GM12878 (cell line): ENCODE results near the gene NEK8. TPM values are rescaled to one million over a fixed set of nuclear protein-coding genes. Genes with fewer than 3 reads are reported as not detected.
A peak's percentile ranks its signal among the peaks of the same experiment; 100 is the strongest.

Source experiments
- BACH1 ChIP-seq: fragments of 450-650 bp; IDR thresholded peaks from 2 replicates; pipeline ENCODE4 v1.6.1; 2017; ENCODE audit warnings: mild to moderate bottlenecking, borderline replicate concordance
- CREB1 ChIP-seq: IDR thresholded peaks from 2 replicates; pipeline ENCODE4 v1.6.1; 2012; ENCODE audit warnings: low read depth, mild to moderate bottlenecking, inconsistent platforms
- HCFC1 ChIP-seq: fragments of 150-350 bp; IDR thresholded peaks from 2 replicates; pipeline ENCODE4 v1.6.1; 2014; ENCODE audit warnings: low read length
- polyA plus RNA-seq, 11 experiments: library from polyadenylated mRNA; depleted of rRNA in 4 of 11; unstranded in 6 of 11; stranded (reverse) in 5 of 11; fragments of >200 nt; fragmentation: Nextera tagmentation in 4 of 11; fragmentation: Illumina TruSeq in 1 of 11; extraction: Ambion mirVana in 4 of 11; extraction: Trizol in 1 of 11; gene quantifications; 1 replicate in 1 of 11; 2 replicates in 10 of 11; pipeline versions ENCODE4 v1.2.1 to v1.2.3, GENCODE V29; 2011 to 2016; ENCODE audit warnings: inconsistent platforms in 2 of 11, missing spikeins in 2 of 11, low read depth in 1 of 11
- total RNA-seq, 4 experiments: library from RNA; depleted of rRNA in 3 of 4; stranded (reverse); fragments of >200 nt in 3 of 4; fragmentation: Illumina TruSeq in 1 of 4; extraction: Trizol in 1 of 4; gene quantifications; 2 replicates each; pipeline versions ENCODE4 v1.2.1 to v1.2.3, GENCODE V29; 2013 to 2021
- TF ChIP-seq, protein P1 (sequence below): IDR thresholded peaks from 2 replicates; pipeline ENCODE4 v1.6.1; 2011; ENCODE audit warnings: mild to moderate bottlenecking, low read depth, low read length, moderate library complexity; ENCODE audit not compliant: insufficient replicate concordance
- TF ChIP-seq, protein P2 (sequence below): fragments of 450-650 bp; IDR thresholded peaks from 2 replicates; pipeline ENCODE4 v1.6.1; 2016; ENCODE audit warnings: mild to moderate bottlenecking
- TF ChIP-seq, protein P3 (sequence below): IDR thresholded peaks from 2 replicates; pipeline ENCODE4 v1.6.1; 2012; ENCODE audit warnings: low read length, inconsistent platforms

Gene NEK8
- total and polyA plus RNA-seq, 10 of the 15 experiments (the other 5 are each of a cell fraction or from before 2014, with no cell fraction given) = 2.3 to 14.3 (median 9.4) TPM

DNA sequence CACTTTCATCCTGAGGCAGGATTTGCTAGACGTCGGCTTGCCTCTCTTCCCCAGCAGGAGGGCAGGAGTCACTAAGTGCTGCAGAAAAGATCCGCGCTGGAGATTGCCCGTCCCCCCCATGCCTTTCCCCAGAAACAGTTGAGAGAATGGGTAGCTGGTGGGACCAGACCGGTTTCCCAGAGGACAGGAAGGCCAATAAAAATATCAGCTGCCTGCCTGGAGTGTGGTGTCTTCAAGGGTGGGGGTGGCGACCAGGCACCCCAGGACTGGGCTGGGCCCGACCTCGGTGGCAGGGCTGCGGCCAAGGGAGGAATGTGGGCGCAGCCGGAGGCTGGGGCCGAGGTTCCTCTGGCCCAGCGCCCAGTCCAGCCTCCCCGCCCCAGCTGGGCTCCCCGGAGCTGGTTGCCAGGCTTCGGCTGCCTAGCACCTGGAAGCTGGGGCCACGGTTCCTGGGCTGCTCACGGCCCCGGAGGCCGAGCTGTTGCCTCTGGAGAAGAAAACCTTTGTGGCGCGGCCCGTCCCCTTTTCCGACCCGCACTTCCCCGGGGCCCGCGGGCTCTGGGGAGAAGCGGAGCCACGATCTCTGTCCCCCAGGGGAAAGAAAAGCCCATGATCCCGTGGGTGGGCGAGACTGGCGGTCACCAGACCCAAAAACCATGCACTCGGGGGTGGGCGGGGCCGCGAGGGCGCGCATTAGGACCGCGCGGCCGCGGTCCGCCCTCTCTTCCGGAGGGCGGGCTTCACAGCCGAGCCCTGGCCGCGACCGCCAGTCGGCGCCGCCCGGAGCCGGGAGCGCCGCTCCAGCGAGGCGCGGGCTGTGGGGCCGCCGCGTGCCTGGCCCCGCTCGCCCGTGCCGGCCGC lies 14.9 kb downstream of the NEK8 start, which contains the start of gene TRAF4 (continued):
- TF ChIP-seq, protein P1, sequence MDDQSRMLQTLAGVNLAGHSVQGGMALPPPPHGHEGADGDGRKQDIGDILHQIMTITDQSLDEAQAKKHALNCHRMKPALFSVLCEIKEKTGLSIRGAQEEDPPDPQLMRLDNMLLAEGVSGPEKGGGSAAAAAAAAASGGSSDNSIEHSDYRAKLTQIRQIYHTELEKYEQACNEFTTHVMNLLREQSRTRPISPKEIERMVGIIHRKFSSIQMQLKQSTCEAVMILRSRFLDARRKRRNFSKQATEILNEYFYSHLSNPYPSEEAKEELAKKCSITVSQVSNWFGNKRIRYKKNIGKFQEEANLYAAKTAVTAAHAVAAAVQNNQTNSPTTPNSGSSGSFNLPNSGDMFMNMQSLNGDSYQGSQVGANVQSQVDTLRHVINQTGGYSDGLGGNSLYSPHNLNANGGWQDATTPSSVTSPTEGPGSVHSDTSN = no peak
- TF ChIP-seq BACH1 (peak; percentile 93), CREB1 (no peak), HCFC1 (0 out of 2 replicates have a peak, but pooled peaks have one; percentile 8)
- TF ChIP-seq, protein P2, sequence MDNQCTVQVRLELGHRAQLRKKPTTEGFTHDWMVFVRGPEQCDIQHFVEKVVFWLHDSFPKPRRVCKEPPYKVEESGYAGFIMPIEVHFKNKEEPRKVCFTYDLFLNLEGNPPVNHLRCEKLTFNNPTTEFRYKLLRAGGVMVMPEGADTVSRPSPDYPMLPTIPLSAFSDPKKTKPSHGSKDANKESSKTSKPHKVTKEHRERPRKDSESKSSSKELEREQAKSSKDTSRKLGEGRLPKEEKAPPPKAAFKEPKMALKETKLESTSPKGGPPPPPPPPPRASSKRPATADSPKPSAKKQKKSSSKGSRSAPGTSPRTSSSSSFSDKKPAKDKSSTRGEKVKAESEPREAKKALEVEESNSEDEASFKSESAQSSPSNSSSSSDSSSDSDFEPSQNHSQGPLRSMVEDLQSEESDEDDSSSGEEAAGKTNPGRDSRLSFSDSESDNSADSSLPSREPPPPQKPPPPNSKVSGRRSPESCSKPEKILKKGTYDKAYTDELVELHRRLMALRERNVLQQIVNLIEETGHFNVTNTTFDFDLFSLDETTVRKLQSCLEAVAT = peak; percentile 60
- TF ChIP-seq, protein P3, sequence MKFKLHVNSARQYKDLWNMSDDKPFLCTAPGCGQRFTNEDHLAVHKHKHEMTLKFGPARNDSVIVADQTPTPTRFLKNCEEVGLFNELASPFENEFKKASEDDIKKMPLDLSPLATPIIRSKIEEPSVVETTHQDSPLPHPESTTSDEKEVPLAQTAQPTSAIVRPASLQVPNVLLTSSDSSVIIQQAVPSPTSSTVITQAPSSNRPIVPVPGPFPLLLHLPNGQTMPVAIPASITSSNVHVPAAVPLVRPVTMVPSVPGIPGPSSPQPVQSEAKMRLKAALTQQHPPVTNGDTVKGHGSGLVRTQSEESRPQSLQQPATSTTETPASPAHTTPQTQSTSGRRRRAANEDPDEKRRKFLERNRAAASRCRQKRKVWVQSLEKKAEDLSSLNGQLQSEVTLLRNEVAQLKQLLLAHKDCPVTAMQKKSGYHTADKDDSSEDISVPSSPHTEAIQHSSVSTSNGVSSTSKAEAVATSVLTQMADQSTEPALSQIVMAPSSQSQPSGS = no peak
